SIG-M5 (cell line): ENCODE measurements around the gene EXD2.
"Not testable (repeated sequence)": the region's sequence is repeated elsewhere in the genome, so short reads cannot be mapped to it uniquely, and the experiment has no call there.

Source experiments
- DNase-seq: peaks from one replicate; lab custom pipeline; 2025; lab: John Stamatoyannopoulos, UW

Gene EXD2

DNA sequence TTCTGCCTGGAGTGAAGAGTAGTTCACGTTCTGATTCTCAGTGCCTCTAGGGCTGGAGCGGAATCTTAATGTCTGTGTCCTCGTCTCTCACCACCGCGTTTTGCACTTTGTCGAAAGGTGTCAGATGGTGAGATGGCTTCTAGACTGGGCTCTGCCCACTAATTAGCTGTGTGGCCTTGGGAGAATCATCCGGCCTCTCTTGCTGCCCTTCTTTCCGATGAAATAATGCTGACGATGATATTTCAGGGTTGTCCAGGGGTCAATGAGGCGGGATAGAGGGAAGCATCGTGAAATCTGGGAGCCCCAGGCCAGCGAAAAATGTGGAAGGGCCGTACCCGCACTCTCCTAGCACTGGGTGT lies 67.8 kb downstream of the EXD2 start:
- no peak for DNase-seq

DNA sequence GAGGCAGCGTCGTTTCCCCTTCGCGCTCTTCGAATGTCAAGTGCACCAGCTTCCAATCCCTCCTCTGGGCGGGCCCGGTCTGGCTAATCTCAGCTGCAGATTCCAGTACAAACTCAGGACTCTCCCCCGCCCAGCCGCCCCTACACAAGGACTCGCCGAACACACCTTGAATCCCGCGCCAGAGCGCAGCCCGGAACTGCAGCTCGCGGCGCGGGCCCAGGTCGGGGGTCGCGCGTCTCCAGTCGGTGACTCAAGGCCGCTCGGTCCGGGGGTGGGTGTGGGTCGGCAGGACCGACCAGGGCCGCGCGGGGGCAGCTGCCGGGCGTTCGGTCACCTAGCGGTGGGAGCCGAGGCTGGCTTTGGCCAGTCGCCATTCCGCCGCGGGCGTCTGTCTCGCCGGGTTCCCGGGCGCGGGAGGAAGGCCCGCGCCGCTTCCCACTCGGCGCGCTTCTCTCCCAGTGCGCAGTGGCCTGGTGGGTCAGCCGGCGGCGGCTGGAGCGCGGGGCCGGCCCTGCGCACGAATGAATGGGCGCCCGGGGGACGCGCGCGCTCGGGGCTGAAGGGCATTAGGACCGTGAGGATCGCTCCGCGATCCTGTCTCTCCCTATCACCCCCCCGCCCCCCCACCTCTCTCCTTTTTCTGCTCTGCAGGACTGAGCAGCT lies 68.4 kb downstream of the EXD2 start, which contains the start of gene GALNT16:
TSS of gene GALNT16 (plus strand) at position 632 of the 663 bp plus-strand sequence. CDS start 133 bp downstream, outside the sequence.
- no peak for DNase-seq

DNA sequence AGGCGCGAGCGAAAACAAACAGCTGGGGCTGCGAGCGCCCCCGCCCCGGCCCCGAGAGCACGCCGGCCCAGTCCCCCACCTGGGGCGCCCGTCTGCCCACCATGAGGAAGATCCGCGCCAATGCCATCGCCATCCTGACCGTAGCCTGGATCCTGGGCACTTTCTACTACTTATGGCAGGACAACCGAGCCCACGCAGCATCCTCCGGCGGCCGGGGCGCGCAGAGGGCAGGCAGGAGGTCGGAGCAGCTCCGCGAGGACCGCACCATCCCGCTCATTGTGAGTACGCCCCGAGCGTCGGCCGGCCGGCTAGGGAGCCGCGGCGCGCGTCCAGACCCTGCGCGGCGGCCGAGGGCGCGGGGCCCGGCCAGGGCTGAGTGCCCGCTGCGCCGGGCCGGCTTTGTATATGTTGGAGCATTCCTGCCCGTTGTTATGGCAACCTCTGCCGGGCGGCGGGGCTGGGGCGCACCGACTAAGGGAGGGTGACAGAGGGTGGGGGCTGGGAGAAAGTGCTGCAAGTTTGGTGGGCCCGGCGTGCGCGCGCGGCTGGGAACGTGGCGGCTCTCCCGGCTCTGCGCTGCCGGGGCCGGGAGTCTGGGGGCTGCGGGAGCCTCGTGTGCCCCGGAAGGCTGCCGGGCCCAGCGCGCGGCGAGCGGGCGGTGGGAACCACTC lies 69.0 kb downstream of the EXD2 start:
- DNase-seq, result no peak

DNA sequence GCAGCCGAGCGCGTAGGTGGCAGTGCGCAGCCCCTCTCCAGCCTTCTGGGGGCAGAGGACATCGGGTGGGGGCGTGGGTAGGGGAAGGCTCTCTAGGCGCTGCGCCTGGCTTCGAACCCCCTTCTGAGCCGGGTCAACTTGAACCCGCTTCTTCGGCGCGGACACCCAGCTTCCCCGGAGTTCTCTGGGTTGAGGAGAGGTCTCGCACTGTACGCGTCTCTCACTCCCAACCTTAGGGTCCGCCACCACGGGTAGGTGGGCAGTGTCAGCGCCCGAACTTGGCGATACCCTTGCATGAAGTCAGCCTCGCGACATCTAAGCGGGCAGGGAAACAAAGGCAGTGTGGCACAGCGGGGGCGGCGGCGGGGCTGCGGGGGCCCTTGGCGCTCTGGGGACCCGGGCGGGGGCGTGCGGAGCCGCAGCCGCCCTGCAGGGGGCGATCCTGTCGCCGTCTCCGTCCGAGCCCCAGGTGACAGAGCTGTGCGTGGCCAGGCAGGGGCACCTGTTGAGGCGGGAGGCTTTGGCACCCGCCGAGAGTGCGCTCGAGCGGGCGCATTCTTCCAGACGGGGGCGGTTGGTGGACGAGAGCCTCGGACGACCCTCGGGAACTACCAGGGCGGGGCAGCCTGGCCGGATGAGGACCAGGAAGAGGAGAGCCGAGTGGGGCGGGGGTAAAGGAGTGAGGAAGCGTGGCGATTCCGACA lies 69.7 kb downstream of the EXD2 start:
- no peak for DNase-seq

DNA sequence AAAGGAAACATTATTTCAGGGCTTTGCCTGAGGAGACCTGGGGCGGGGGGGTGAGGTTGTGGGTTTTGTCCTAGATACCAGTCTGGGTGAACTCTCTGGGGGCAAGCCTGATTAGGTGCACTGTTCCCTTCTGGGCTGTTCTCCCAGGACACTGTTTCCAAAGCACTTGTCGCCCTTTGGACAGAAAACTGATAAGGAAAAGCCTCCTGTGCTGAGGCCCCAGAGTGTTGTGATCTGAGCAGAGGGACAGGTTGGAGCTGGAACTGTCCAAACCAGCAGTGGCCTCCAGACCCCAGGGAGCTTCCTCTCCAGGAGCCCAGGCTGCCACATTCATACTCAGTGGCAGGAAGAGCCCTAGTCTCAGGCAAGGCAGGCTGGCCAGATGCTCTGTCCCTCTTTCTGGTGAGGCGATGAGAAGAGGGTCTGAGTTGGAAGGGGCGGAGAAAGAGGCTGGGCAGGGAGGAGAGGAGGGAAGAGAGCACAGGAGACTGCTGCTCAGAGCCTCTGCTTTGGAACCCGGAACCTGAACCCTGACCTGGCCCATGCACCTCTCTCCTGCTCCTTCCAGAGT lies 70.5 kb downstream of the EXD2 start:
- DNase-seq, result no peak

DNA sequence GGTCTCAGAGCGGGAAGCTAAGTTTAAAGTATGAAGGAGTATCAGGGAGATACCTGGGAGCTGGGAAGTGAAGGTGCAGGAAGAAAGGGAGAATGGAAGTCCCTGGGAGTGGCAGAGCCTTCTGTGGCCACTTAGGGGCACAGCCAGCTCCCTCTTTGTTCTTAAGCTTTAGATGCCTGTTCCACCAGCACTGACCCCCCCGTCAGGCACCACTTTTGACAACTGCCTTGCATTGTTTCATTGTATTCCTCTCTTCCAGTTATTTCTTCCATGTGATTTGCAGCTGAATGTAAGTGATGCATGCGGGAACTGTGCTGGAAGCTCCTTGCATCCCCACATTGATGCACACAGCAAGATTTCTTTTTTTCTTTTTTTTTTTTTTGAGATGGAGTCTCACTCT lies 71.2 kb downstream of the EXD2 start:
- no peak for DNase-seq

DNA sequence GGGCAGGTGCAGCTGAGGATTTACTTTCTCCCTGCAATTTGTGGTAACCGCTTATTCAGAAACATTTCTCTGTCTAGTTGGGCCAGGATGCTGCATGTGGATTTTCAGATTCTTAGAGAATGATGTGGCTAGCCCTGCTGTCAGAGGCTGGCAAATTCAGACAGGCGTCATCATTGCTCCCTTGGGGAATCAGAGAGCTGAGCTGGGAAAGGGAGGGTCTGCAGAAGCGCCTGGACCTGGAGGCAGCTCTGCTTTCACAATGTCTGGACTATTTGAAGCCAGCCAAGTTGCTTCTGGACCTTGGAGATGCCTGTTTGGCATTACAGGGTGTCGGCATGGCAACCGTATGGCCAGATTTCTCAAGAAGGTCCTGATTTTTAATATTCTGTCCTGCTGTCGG lies 72.1 kb downstream of the EXD2 start:
- DNase-seq, result no peak

DNA sequence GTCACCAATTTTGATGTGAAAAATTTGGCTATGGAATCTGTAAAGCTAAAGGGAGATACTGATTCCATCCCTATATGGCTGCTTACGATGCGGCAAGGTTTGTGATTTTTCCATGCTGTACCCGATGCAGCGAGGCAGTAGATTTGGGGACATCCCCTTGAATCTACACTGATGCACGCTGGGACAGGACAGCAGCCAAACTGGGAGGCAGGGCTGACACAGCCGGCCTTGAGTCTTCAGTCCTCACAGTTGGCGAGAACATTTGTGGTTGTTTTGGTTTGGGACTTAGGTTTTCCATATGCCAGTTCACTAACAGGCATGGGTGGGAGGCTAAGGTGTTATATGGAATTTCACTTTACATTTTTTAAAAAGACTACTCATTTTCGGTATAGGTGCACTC lies 72.5 kb downstream of the EXD2 start:
- DNase-seq, result no peak

DNA sequence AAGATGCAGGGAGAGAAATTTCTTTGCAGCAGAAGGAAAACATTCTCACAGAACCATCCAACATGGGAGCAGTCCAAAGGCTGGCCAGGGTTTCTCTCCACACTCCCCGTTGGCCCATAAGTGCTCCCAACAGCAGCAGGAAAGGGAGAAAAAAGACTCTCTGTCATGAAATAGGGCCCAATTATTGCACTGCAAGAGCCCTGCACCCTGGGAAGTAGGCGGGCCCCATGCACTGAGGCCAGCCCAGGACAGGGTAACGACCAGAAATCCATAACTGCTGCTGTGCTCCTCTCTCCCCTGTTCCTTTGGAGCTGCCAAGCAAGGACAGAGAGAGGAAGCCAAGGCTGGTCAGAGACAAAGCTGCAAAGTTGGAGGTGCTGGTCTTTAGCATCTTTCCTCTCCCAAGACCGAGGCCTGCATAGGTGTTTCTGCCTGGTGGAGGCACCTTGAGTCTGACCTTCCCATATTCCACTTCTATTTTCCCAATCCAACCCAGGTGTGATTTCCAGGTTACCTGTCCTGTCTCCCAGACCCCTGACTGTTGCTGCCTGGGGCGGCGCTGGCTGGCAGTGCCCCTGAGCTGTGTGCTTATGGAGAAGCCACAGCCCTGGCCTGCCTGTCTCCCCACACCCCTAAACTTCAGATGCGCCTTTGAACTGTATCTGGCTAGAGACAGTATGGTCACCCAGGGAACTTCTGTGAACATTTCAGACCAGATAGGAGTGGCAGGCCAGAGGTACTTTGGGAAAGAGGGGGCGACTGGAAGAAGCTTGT lies 75.5 kb downstream of the EXD2 start:
- no peak for DNase-seq

DNA sequence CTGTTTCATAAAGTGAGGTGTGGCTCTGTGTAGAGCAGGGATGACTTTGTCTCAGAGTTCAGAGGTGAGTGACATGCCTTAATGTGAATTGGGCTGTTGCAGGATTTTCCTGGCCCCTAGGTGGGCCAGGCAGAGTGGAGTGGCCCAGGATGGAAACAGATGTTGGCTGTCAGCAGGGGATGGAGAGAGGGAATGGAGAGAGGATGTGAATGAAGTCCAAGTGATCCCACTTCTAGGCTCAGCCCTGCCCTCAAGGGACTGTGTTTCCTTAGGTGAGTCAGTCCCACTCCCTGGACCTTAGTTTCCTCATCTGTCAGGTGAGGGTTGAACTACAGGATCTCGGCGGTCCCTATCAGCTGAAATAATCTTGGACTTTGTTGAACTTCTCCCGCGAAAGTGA lies 76.2 kb downstream of the EXD2 start:
- no peak for DNase-seq

DNA sequence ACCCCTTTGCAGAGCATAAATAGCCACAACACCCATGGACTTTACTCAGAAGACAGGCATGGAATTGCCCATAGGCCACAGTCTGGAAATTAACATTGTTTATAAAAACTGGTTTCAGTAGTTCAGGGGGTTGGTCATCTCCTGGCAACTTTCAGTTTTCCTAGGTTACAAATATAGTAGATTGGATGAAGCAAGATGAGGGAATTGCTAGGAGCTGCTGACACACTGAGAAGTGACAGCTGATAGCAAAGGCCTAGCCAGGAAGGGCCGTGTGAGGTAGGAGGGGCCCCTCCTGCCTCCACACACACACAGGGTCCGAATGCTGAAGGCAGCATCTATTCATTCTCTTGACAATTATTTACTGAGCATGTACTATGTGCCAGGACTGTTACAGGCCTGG lies 76.9 kb downstream of the EXD2 start:
- no peak for DNase-seq

DNA sequence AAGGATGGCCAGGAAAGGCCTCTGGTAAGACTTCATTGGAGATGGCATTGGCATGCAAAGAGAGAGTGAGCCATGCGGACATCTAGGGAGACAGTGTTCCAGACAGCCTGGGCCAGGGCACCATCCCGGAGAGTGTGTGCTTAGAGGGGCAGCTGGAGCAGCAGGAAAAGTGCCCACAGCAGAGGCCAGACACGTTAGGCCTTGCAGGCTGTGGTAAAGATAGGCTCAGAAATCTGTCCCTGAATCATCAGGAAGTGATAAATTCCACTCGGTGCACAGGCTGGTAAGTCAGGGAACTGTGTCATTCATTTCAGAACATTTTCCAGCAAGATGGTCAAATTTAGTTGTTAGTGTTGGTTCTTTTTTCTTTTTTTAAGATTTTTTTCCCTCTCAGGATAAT lies 77.5 kb downstream of the EXD2 start:
- no peak for DNase-seq

DNA sequence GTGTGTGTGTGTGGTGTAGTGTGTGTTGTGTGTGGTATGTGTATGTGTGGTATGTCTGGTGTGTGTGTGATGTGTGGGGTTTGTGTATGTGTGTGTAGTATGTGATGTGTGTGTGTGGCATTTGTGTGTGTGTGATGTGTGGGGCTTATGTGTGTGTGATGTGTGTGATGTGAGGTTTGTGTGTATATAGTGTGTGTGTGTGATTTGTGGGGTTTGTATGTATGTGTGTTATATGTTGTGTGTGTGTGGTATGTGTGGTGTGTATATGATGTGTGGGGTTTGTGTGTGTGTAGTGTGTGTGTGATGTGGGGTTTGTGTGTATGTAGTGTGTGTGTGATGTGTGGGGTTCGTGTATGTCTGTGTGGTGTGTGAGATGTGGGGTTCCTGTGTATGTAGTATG lies 78.1 kb downstream of the EXD2 start:
- DNase-seq, result no peak

DNA sequence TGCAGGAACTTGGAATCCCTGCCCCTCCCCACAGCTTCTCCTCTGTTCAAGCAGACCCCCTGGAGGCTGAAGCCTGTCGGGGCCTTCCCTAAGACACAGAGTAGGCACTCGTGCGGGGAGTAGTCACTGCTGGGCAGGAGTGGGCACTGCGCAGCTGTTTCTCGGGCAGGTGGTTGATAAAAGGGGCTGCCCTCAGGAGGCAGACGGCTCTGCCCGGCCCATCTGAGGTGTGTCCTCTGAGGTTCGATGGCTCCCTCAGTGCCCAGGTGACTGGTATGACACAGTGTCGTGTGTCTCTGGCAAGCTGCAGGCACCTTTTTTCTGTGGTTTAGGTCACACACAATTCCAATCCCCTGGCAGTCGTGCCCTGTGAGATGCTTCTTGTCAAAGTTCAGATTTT lies 78.8 kb downstream of the EXD2 start:
- DNase-seq, result no peak

DNA sequence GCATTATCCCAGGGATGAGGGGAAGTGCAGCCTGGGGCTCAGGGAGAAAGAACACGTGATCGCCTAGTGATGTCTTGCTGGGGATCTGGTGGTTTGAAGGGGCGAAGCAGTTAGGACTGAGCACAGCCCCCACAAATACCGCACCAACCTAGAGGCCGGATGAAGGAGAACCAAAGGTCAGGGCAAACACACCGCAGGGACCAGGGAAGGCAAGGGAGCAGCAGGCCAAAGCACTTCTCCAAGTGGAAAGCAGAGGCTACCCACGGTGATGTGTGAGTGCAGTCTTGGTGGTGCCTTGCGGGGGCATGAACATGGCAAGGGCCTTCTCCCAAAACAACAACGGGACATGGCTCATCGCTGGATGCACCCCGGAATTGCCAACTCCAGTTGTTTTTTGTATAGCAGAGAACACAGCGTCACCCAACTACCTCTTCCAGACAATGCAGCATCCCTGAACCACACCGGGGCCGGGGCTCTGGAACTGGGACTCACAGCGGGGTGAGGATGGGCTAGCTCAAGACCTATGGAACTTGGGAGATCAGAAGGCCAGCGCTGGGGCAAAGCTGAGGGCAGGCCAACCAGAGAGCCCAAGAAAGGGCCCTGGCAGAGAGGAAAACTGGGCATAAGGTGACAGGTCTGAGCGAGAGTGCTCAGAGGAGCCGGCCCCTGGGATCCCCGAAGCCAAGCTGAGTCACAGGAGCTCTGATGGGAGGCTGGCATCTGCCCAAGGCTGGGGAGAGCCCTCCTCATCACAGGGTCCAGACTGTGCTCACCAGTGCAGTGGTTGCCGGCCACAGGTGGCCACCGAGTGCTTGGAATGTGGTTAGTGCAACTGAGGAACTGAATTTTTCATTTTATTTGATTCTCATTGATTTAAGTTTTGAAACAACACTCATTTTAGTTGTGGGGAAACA lies 79.8 kb downstream of the EXD2 start:
- no peak for DNase-seq

DNA sequence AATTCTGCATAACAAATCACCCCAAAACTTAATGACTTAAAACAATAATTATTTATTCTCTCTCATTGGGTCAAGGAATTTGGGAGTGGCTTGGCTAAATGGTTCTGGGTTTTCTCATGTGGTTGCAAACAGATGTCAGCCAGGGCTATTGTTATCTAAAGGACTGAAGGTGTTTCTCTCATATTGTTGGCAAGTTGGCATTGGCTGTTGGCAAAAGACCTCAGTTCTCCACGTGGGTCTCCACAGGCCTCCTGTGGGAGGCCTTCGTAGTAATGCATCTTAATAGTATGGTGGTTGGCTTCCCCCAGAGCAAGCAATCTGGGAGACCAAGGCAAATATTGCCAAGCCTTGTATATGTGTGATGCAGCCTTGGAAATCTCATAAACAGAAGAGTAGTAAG lies 83.0 kb downstream of the EXD2 start:
- no peak for DNase-seq

DNA sequence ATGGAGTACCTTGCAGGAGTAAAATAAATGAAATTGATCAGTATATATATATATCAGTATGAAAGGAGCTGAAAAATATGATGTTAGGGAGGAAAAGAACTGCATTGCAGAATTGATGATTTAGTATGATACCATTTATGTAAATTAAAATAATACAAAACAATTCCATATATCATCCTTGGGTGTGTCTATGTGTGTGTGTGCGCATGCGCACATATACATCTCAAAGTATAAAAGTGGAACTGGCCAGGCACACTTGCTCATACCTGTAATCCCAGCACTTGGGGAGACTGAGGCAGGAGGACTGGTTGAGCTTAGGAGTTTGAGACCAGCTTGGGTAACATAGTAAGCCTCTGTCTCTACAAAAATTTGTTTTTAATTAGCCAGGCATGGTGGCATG lies 84.0 kb downstream of the EXD2 start:
- DNase-seq, result no peak

DNA sequence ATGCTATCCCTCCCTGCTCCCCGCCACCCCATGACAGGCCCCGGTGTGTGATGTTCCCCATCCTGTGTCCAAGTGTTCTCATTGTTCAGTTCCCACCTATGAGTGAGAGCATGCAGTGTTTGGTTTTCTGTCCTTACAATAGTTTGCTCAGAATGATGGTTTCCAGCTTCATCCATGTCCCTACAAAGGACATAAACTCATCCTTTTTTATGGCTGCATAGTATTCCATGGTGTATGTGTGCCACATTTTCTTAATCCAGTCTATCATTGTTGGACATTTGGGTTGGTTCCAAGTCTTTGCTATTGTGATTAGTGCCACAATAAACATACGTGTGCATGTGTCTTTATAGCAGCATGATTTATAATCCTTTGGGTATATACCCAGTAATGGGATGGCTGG lies 86.1 kb downstream of the EXD2 start:
- not testable (repeated sequence) for DNase-seq

DNA sequence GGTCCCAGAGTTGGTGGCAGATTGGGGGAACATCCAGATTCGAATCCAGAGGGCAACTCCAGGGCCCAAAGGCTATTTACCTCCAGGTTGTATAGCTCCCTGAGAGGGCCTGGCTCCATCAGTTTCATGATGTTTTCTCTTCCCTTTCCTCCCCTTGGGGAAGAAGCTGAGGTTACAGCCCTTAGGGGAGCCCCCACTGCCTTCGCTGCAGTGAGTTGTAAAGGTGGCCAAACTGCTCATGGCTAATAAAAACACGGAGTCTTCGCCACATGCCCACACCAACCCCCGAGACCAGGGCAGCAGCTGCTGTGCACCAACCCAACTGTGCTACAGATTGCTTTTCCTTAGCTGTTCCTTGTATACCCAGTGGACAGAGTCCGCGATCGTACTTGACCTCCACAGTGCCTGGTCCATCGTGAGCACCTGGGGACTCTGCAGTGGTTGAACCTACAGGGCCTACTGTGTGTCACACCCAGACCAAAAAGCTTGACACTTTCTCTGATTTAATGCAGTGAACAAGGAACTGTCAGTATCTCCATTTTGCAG lies 89.5 kb downstream of the EXD2 start:
- DNase-seq, result no peak

DNA sequence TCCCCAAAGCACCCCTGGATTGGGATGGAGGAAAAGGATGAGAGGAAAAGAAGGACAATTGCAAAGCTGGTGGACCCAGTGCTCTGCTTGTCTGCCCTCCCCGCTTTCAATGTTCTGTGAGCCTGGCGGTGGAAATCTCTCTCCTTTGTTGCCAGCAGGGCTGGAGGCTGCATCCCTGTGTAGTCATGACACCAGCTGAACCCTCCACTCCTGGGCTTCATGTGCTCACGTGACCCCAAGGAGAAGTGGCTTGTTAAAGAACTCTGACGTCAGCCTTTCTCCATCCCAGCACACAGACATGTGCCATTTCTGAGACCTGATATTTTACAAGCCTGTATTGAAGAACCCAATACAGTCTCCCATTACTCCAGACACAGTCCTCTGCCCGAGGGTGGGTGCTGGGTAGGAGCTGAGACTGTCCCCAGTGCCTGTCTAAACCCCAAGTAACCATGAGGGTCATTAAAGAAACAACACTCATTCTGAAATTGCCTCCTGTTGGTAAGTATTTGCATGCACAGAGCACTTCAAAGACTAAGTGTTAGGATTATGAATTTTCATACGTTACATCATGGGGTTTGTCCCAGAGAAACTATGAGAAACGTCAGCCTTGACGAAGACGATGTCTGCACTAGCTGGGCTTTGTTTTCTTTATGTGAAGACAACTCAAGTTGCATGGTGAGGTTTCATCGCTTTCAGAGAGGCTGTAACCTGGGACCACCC lies 90.3 kb downstream of the EXD2 start:
- DNase-seq, result no peak
